SU-DHL-6 (cell line): ENCODE results near the gene S100B.

ENCODE experiments used
- H2AFZ ChIP-seq: fragments of 200-600 bp; sonication (generic); 2 replicates; pipeline ENCODE4 v1.6.1; 2014; ENCODE audit warnings: low read depth, mild to moderate bottlenecking, moderate library complexity, mixed read lengths, antibody characterized with exemption, low read length; ENCODE audit not compliant: severe bottlenecking
- H3F3A ChIP-seq: fragments of 200-600 bp; shearing (Covaris generic); 2 replicates; pipeline ENCODE4 v1.6.0; 2016; ENCODE audit warnings: antibody characterized with exemption, mild to moderate bottlenecking; ENCODE audit not compliant: insufficient read depth
- H3K27ac ChIP-seq: fragments of 200-600 bp; sonication (generic); 2 replicates; pipeline ENCODE4 v1.5.1; 2016; ENCODE audit warnings: low read depth, mild to moderate bottlenecking, low read length, moderate library complexity, mixed read lengths
- H3K27me3 ChIP-seq: fragments of 200-600 bp; sonication (generic), shearing (Covaris generic); 2 replicates; pipeline ENCODE4 v1.6.0; 2014; ENCODE audit warnings: mild to moderate bottlenecking, low read length
- H3K36me3 ChIP-seq: fragments of 200-600 bp; sonication (generic); 2 replicates; pipeline ENCODE4 v1.6.1; 2014; ENCODE audit warnings: mild to moderate bottlenecking, low read length, mixed read lengths
- H3K4me2 ChIP-seq: fragments of 300-600, 200-600 bp; shearing (Covaris generic), sonication (generic); 2 replicates; pipeline ENCODE4 v1.6.0; 2014; ENCODE audit warnings: low read length, low read depth, mild to moderate bottlenecking; ENCODE audit not compliant: poor library complexity, severe bottlenecking
- H3K4me3 ChIP-seq: fragments of 200-600 bp; sonication (generic); 2 replicates; pipeline ENCODE4 v1.5.1; 2014; ENCODE audit warnings: antibody characterized with exemption, low read length, mild to moderate bottlenecking, mixed read lengths; ENCODE audit not compliant: insufficient read depth, poor library complexity, severe bottlenecking
- H3K79me2 ChIP-seq: fragments of 200-600 bp; sonication (generic); 2 replicates; pipeline ENCODE4 v1.6.1; 2014; ENCODE audit warnings: mild to moderate bottlenecking, low read length, moderate library complexity; ENCODE audit not compliant: insufficient read depth
- H3K9ac ChIP-seq: fragments of 200-600 bp; sonication (generic); 2 replicates; pipeline ENCODE4 v1.7.0; 2014; ENCODE audit warnings: mild to moderate bottlenecking, low read length
- H3K9me2 ChIP-seq: fragments of 200-600 bp; sonication (generic); replicated peaks from 2 replicates; pipeline ENCODE4 v1.6.1; 2014; ENCODE audit warnings: low read length; ENCODE audit not compliant: insufficient read depth
- H3K9me3 ChIP-seq: fragments of 200-600 bp; sonication (generic); 2 replicates; pipeline ENCODE4 v1.6.1; 2014; ENCODE audit warnings: low read length, mixed read lengths; ENCODE audit not compliant: insufficient read depth
- H4K20me1 ChIP-seq: fragments of 200-600 bp; sonication (generic); 2 replicates; pipeline ENCODE4 v1.6.1; 2014; ENCODE audit warnings: low read depth, mild to moderate bottlenecking, antibody characterized with exemption, low read length, moderate library complexity, mixed read lengths
- EZH2phosphoT487 ChIP-seq: fragments of 200-600 bp; sonication (generic), shearing (Covaris generic); conservative IDR thresholded peaks from 2 replicates; pipeline ENCODE4 v1.6.1; 2018; ENCODE audit warnings: mild to moderate bottlenecking, antibody characterized with exemption, low read length, moderate library complexity, mixed read lengths
- TF ChIP-seq, protein P1 (sequence below): fragments of 200-600 bp; sonication (generic); IDR thresholded peaks from one replicate; pipeline ENCODE4 v1.5.1; 2017; ENCODE audit warnings: antibody characterized with exemption, mild to moderate bottlenecking, low read length, moderate library complexity; ENCODE audit not compliant: insufficient read depth, poor library complexity, severe bottlenecking

S100B gene

DNA sequence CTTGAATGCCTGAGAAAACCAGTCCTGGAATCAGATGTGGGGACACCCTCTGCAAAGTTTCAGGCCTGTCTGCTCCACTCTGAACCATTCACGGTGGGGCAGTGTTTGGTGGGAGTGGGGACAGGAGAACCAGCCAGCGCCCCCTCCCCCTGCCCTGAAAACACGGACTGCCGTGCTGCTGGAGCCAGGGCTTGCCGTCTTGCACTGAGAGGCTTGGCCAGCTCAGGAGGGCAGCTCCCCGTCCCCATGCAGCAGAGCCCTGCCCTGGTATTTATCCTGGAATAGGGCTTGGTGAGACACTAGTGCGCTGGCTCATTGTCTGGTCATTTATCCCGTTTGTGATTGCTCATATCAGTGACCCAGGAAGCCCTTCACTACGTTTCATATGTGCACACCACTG is 3.9 kb downstream of the S100B start:
- Histone ChIP-seq H3K4me3 (no peak overlapping the region), H3K9me2 (no peaks in the 10 kb centered on the region), H3K27ac (no peak overlapping the region), H2AFZ (no peak overlapping the region), H4K20me1 (no peaks in the 10 kb centered on the region), H3K9ac (no peak overlapping the region), H3K9me3 (no peaks in the 10 kb centered on the region), H3F3A (no peaks in the 10 kb centered on the region), H3K79me2 (no peaks in the 10 kb centered on the region), H3K4me2 (no peak overlapping the region), H3K36me3 (no peaks in the 10 kb centered on the region), H3K27me3 (no peaks in the 10 kb centered on the region)
- no peak for TF ChIP-seq EZH2phosphoT487
- TF ChIP-seq, protein P1, sequence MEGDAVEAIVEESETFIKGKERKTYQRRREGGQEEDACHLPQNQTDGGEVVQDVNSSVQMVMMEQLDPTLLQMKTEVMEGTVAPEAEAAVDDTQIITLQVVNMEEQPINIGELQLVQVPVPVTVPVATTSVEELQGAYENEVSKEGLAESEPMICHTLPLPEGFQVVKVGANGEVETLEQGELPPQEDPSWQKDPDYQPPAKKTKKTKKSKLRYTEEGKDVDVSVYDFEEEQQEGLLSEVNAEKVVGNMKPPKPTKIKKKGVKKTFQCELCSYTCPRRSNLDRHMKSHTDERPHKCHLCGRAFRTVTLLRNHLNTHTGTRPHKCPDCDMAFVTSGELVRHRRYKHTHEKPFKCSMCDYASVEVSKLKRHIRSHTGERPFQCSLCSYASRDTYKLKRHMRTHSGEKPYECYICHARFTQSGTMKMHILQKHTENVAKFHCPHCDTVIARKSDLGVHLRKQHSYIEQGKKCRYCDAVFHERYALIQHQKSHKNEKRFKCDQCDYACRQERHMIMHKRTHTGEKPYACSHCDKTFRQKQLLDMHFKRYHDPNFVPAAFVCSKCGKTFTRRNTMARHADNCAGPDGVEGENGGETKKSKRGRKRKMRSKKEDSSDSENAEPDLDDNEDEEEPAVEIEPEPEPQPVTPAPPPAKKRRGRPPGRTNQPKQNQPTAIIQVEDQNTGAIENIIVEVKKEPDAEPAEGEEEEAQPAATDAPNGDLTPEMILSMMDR, result no peak

DNA sequence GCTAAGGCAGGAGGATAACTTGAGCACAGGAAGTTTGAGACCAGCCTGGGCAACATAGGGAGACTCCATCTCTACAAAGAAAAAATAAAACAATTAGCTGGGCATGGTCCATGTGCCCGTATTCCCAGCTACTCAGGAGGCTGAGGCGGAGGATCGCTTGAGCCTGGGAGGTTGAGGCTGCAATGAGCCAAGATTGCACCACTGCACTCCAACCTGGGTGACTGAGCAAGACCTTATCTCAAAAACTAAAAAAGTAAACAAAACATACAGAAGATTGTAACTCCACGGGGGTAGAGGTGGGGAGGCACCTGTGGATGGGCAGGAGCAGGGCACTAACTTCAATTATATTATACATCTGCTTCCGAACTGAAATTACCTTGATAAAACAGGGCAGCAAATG is 4.6 kb downstream of the S100B start:
- TF ChIP-seq EZH2phosphoT487, result no peak
- TF ChIP-seq, protein P1, result no peak
- H3K79me2 ChIP-seq, result no peaks in the 10 kb centered on the region
- no peak overlapping the region for H3K27ac ChIP-seq
- H3K9me2 ChIP-seq, result no peaks in the 10 kb centered on the region
- no peak overlapping the region for H3K4me2 ChIP-seq
- no peak overlapping the region for H3K4me3 ChIP-seq
- H2AFZ ChIP-seq, result no peak overlapping the region
- no peaks in the 10 kb centered on the region for H3K27me3 ChIP-seq
- no peaks in the 10 kb centered on the region for H3F3A ChIP-seq
- no peaks in the 10 kb centered on the region for H4K20me1 ChIP-seq
- no peak overlapping the region for H3K9ac ChIP-seq
- no peaks in the 10 kb centered on the region for H3K9me3 ChIP-seq
- H3K36me3 ChIP-seq, result no peaks in the 10 kb centered on the region

DNA sequence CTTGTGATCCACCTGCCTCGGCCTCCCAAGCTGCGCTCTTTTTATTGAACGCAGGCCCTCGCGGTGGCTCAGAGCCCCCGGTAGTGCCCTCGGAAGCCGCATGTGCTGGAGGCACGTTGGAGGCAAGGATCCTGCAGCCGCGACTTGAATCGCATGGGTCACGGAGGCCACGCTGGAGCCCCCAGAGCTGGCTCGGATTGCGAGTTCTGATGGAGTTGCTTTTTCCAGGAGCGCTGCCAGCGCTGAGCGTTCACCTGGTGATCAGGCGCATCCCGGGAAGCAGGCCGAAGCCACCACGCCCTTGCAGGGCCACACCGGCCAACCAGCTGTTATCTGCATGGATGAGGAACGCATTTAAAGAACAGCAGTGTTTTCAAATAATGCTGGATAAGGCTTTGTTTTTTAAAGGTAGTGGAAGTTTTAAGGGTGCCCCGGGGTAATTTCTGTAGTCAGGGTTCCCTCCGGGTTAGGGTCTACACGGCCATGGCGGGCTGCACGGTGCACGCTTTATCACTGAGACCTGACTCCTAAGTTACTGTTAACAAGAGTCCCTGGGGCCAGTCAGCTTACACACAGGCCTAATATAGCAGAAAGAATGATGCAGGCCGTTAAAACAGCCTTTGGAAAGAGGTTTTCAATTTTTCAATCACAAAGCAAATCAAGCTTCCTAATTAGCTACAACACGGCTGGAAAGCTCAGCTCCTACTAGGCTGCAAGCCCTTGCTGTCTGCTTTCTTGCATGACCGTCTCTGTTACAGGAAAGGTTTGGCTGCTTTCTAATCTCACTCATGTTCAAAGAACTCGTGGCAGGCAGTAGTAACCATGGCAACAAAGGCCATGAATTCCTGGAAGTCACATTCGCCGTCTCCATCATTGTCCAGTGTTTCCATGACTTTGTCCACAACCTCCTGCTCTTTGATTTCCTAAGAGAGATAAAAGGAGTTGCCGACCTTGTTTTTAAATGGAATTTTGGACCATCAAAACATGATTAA is 6.0 kb downstream of the S100B start:
- Histone ChIP-seq H3K4me3 (no peak overlapping the region), H3K27me3 (no peaks in the 10 kb centered on the region), H3K27ac (no peak overlapping the region), H3K79me2 (no peaks in the 10 kb centered on the region), H3K4me2 (no peak overlapping the region), H3K36me3 (no peaks in the 10 kb centered on the region), H3K9ac (no peak overlapping the region), H3K9me3 (peaks cover 6% of the 10 kb centered on the region; the same call in 1 of the 2 replicates), H3F3A (no peaks in the 10 kb centered on the region), H4K20me1 (no peaks in the 10 kb centered on the region), H3K9me2 (no peaks in the 10 kb centered on the region), H2AFZ (no peak overlapping the region)
- TF ChIP-seq, protein P1, result no peak
- TF ChIP-seq EZH2phosphoT487, result no peak
